Measurements from ENCODE around the gene CCDC47. TPM values are rescaled to one million over a fixed set of nuclear protein-coding genes. Genes with fewer than 3 reads are reported as not detected.

CCDC47 gene
- polyA plus RNA-seq, 3 donors: 15.2 to 56.4 (median 43.0) TPM

DNA sequence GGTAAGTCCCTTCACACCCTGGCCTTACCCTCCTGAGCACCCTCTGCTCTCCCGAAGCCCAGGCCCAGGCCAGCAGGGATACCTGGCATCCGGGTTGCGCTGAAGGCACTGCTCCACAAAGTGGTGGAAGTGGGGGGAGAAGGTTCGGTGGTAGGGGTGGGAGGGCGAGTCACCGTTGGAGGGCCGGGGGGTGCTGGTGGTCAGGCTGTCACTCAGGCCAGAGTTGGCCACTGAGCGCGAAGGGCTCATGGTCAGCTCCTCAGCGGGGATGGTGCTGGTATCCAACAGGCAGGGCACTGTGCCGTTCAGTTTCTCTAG, 69.2 kb downstream of the CCDC47 start:
- H3K36me3 Mint-ChIP-seq: peaks cover 39 to 50% of the 10 kb centered on the region in 2 donors
- TF ChIP-seq, protein P1, sequence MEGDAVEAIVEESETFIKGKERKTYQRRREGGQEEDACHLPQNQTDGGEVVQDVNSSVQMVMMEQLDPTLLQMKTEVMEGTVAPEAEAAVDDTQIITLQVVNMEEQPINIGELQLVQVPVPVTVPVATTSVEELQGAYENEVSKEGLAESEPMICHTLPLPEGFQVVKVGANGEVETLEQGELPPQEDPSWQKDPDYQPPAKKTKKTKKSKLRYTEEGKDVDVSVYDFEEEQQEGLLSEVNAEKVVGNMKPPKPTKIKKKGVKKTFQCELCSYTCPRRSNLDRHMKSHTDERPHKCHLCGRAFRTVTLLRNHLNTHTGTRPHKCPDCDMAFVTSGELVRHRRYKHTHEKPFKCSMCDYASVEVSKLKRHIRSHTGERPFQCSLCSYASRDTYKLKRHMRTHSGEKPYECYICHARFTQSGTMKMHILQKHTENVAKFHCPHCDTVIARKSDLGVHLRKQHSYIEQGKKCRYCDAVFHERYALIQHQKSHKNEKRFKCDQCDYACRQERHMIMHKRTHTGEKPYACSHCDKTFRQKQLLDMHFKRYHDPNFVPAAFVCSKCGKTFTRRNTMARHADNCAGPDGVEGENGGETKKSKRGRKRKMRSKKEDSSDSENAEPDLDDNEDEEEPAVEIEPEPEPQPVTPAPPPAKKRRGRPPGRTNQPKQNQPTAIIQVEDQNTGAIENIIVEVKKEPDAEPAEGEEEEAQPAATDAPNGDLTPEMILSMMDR (IDR thresholded peaks at IDR 0.05): no peak
- Histone ChIP-seq H3K9me3 (replicated peaks in 1 of 2; ENCODE audit: control insufficient read depth in 1 of 2, insufficient read depth in 1 of 2, low read length in 2 of 2) (no peaks in the 10 kb centered on the region), H3K4me1 (ENCODE audit: control insufficient read depth in 1 of 2, insufficient read depth in 2 of 2, low read length in 2 of 2) (peaks cover 37 to 45% of the 10 kb centered on the region in 2 donors), H3K4me3 (replicated peaks in 1 of 3; ENCODE audit: low read depth in 2 of 3, low read length in 3 of 3) (no peak overlapping the region), H3K36me3 (replicated peaks in 1 of 2; ENCODE audit: control insufficient read depth in 1 of 2, insufficient read depth in 2 of 2, low read length in 2 of 2) (peaks cover 26 to 53% of the 10 kb centered on the region in 2 donors), H3K4me2 (replicated peaks; ENCODE audit: extremely low read depth, low read length, poor library complexity, severe bottlenecking) (no peak overlapping the region), H4K20me1 (ENCODE audit: insufficient read depth, low read length) (peaks cover 50% of the 10 kb centered on the region), H3K9ac (ENCODE audit: insufficient read depth, low read length, poor library complexity, severe bottlenecking) (no peak overlapping the region), H2AFZ (ENCODE audit: insufficient read depth, low read depth, low read length, poor library complexity, severe bottlenecking) (no peak overlapping the region), H3K79me2 (ENCODE audit: insufficient read depth, low read length) (peaks cover 32% of the 10 kb centered on the region), H3K27me3 (ENCODE audit: control insufficient read depth in 2 of 2, insufficient read depth in 2 of 2, low read length in 2 of 2) (no peaks in the 10 kb centered on the region), H3K27ac (ENCODE audit: low read depth in 1 of 2, low read length in 2 of 2) (no peak overlapping the region)
- H3K27me3 Mint-ChIP-seq (ENCODE audit: low read depth in 3 of 3): no peaks in the 10 kb centered on the region
- H3K9me3 Mint-ChIP-seq: peaks cover 0 to 2% (median 0%) of the 10 kb centered on the region in 7 donors
- DNase-seq: no peak
- no peak overlapping the region for H3K4me3 Mint-ChIP-seq
- 100% methylated on average over 4 of the region's 11 CpGs for WGBS (ENCODE audit: insufficient coverage)
- intact Hi-C loops (cut with micrococcal nuclease): loop anchor here in 1 of 2 donors (5.0 kb wide), 1 partner anchor 138 kb away; the partner anchor contains the start of gene SMARCD2
- peak overlapping the region in 1 of 7 donors; percentile 82 for H3K27ac Mint-ChIP-seq
- H3K4me1 Mint-ChIP-seq: peaks cover 44% of the 10 kb centered on the region

DNA sequence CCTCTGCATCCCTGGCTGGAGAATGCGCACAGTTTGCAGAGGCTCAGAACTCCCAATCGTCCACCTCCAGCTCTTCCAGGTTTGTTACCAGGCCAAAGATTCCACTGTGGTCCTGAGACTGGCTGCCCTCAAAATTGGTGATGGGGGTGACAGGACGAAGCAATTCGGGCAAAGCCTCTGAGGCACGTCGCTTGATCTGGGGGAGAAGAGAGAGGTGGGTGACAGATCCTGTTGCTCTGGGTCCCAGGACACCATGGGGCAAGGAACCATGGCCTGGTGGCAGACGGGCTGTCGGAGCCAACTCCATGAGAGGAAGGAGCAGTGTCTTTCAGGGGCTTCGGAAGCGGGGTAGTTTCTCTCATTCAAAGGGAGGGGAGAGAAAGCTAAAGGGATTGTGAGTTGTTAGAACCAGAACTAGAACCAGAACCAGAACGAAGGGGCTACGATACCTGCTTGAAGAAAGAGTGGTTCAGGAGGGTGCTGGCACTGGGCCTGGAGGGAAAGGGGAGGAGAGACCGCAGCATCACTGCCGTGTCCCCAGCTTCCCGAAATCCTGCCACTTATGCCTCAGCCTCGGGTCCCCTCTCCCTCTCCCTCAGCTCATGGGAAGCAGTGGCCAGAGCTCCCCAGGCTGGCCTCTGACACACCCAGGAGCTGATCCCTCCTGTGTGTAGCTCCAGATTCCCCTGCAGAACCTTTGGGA, 69.7 kb downstream of the CCDC47 start:
- H3K4me3 Mint-ChIP-seq: no peak overlapping the region
- peaks cover 0 to 2% (median 0%) of the 10 kb centered on the region in 7 donors for H3K9me3 Mint-ChIP-seq
- H3K27me3 Mint-ChIP-seq (ENCODE audit: low read depth in 3 of 3): no peaks in the 10 kb centered on the region
- no peak overlapping the region for H3K4me2 ChIP-seq (replicated peaks; ENCODE audit: extremely low read depth, low read length, poor library complexity, severe bottlenecking)
- no peak overlapping the region for H3K9ac ChIP-seq (ENCODE audit: insufficient read depth, low read length, poor library complexity, severe bottlenecking)
- H4K20me1 ChIP-seq (ENCODE audit: insufficient read depth, low read length): peaks cover 55% of the 10 kb centered on the region
- H3K36me3 ChIP-seq (replicated peaks in 1 of 2; ENCODE audit: control insufficient read depth in 1 of 2, insufficient read depth in 2 of 2, low read length in 2 of 2): peaks cover 20 to 48% of the 10 kb centered on the region in 2 donors
- peak overlapping the region in 1 of 2 donors; percentile 95 for H3K27ac ChIP-seq (ENCODE audit: low read depth in 1 of 2, low read length in 2 of 2)
- TF ChIP-seq, protein P1 (IDR thresholded peaks at IDR 0.05): no peak
- no peaks in the 10 kb centered on the region for H3K27me3 ChIP-seq (ENCODE audit: control insufficient read depth in 2 of 2, insufficient read depth in 2 of 2, low read length in 2 of 2)
- peaks cover 34 to 45% of the 10 kb centered on the region in 2 donors for H3K36me3 Mint-ChIP-seq
- no peak overlapping the region for H2AFZ ChIP-seq (ENCODE audit: insufficient read depth, low read depth, low read length, poor library complexity, severe bottlenecking)
- H3K4me1 Mint-ChIP-seq: peaks cover 44% of the 10 kb centered on the region
- no peaks in the 10 kb centered on the region for H3K9me3 ChIP-seq (replicated peaks in 1 of 2; ENCODE audit: control insufficient read depth in 1 of 2, insufficient read depth in 1 of 2, low read length in 2 of 2)
- H3K79me2 ChIP-seq (ENCODE audit: insufficient read depth, low read length): peaks cover 37% of the 10 kb centered on the region
- H3K4me1 ChIP-seq (ENCODE audit: control insufficient read depth in 1 of 2, insufficient read depth in 2 of 2, low read length in 2 of 2): peaks cover 37 to 45% of the 10 kb centered on the region in 2 donors
- no peak for DNase-seq
- WGBS (ENCODE audit: insufficient coverage): 95% methylated on average over 10 of the region's 16 CpGs
- H3K27ac Mint-ChIP-seq: peak overlapping the region in 5 of 7 donors; percentile 10 to 82 (median 53)
- intact Hi-C loops (cut with micrococcal nuclease): loop anchor here in 1 of 2 donors (5.0 kb wide), 1 partner anchor 139 kb away; the partner anchor contains the start of gene SMARCD2
- H3K4me3 ChIP-seq (replicated peaks in 1 of 3; ENCODE audit: low read depth in 2 of 3, low read length in 3 of 3): no peak overlapping the region
